TTC549 (cell line): ENCODE results near the gene ESPN.
"Not testable (repeated sequence)": the region's sequence is repeated elsewhere in the genome, so short reads cannot be mapped to it uniquely, and the experiment has no call there.

Experiments
- FAIRE-seq: peaks from 2 replicates; lab custom pipeline; 2012; peaks lifted over from hg19 to GRCh38; lab: Jason Lieb, UNC

Gene ESPN

DNA sequence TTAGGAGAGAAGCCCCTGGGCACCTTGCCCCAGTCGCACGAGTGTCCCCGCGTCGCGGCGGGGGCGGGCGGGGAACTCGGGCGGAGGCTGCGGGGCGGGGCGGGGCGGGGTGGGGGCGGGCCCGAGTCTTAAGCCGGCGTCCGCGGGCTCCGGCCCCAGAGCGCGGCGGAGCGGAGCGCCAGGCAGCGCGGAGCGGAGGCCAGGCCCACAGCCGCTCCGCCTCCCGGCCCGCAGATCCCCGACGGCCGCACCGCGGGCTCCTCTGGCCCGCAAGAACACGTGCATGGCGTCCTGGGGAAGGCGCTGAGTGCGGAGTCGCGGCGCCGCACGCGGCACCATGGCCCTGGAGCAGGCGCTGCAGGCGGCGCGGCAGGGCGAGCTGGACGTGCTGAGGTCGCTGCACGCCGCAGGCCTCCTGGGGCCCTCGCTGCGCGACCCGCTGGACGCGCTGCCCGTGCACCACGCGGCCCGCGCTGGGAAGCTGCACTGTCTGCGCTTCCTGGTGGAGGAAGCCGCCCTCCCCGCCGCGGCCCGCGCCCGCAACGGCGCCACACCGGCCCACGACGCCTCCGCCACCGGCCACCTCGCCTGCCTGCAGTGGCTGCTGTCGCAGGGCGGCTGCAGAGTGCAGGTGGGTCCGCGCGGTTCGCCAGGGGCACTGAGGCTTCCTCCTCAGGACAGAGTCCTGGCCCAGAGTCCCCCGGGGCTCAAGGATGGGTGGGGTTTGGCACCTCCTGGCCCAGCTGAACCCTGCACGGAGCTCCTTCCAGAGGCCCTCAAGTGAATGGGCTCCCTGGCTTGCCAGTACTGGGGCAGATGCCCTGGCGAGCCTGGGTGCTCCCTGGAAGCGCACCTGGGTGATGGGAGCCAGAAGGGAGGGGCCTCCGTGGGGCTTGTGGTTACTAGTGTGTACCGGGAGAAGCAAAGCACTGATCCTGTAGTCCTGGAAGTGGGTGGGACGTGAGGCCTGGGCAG lies at the start of gene ESPN:
ESPN (plus strand) TSS at position 158 of the 975 bp plus-strand sequence; CDS start at position 338, 180 bp downstream.
- no peak for FAIRE-seq

DNA sequence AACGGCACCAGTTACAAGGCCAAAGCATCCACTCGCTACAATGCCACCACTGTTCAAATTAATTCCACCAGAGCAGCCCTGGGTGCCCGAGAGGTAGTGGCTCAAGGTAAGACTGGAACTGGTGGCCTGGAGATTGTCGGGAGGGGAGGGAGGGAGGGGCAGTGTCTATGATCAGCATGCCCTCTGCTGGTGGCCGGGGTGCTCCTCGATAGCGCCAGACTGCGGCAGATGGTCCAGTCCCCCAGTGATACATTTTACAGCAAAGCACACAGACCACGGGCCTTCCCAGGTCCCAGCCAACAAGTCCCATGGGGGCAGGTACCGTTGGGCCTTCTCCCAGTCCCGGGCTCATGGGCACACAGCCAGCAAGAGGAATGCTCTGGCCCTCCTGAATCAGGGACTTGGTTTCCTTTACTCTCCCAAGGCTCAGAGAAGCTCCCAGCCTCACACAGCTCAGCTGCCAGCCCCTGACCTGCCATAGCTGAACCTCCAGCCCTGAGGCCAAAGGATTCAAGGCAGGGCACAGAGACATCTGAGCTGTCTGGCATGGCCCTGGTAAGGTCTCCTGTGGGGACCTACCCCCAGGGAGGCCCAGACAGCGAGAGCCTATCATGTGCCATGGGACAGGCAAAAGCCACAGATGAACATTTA lies 46.4 kb upstream of the ESPN start:
- no peak for FAIRE-seq

GRCh38 chr1:6380037-6380436 lies 44.5 kb upstream of the ESPN start:
- FAIRE-seq, result no peak

DNA sequence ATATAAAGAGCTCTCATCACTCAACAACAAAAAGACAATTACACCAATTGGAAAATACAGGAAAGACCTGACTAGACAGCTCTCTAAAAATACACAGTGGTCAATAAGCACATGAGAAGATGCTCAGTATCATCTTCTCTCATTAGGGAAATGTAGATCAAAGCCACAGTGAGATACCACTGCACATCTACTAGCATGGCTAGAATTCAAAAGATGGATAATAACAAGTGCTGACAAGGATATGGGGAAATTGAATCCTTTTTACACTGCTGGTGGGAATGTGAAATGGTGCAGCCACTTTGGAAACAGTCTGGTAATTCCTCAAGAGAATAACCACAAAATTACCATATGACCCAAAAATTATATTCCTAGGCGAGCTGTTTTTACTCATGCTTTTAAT lies 40.4 kb upstream of the ESPN start:
- FAIRE-seq, result no peak

DNA sequence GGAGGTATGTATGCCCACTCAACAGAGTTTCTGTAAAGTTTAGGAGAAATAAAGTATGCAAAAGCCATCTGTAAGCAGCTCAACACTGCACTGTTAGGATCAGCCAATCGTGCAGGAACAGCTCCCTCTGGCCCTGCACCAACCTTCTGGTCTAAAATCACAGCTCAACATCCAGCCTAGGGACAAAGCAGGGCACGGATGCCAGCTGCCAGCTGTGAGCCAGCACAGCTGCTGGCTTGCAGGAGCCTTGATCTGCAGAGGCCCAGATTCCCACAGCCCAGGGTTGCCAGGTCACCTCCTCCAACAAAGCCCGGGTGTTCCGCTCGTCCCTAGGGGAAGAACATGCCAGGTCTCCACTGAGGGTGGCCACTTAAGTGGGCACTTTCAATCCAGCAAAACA lies 39.6 kb upstream of the ESPN start:
- no peak for FAIRE-seq

GRCh38 chr1:6385488-6386191 lies 38.9 kb upstream of the ESPN start:
- FAIRE-seq, result no peak

DNA sequence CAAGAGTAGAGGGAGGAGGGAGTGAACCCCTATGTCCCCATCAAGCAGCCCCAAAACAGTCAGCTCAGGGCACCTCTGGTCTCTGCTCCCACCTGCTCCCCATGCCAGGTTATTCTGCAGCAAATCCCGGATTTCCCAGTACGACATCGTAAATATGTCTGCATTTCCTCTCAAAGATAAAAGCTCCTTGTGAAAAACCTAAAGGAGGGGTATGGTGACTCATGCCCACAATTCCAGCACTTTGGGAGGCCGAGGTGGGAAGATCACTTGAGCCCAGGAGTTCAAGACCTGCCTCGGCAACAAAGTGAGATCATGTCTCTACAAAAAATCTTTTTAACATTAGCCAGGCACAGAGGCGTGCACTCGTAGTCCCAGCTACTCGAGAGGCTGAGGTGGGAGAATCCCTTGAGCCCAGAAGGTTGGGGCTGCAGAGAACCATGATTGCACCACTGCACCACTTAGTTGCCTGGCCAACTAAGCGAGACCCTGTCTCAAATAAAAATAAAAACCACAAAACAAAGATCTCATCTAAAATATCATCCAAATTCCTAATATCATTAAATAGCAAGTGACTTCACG lies 38.1 kb upstream of the ESPN start:
- FAIRE-seq, result no peak

DNA sequence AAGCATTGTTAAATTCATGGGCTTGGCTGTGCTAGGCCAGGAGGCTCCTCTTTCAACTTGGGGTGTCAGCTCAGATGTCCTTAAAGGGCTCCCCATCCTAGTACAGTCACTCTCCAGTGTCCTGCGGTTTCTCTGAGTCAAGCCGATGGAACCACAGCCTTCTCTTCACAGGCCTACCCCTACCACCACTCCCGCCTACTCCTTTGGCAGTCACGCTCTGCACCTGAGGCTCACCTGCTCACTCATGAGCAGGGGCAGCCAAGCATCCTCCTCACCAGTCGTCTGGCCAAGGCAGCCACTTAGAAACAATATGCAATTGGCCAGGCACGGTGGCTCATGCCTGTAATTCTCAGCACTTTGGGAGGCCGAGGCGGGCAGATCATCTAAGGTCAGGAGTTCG lies 34.6 kb upstream of the ESPN start:
- FAIRE-seq, result no peak

DNA sequence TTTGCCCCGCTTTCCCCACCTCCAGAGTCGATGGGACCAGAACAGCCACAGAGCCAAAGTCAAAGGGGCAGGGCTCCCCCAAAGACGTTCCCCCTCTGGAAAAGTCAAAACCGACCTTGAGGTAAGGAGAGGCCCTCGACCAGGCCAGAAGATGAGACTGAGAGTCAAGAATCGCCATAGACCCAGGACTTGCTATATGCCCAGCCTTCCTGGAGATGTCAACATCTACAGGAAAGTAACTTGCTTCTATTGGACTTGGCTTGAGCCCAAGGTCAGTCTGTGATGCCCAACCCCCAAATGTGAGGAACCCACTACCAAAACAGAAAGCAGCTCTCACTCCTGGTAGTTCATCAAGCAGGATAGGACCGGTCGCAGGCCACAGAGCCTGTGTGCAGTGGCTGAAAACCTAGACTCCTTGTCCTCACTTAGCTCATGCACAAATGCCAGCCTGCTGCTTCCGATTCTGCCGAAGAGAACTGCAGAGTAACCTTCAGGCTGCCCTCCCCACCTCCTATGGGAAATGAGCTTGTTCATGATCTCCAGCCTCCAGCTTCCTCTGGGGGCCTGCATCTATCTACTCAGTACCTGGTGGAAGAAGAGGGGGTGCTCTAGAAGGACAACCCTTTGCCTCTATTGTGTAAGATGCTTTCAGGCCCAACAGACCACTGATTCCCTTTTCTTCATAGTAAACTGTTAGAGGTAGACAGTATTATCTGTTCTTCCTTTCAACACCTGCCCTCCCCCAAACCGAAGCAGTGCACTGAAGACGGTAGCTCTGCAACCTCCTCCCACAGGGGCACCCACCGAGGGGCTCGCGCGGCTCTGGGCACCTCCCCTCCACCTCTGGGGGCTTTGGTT lies 32.4 kb upstream of the ESPN start:
- FAIRE-seq, result no peak

DNA sequence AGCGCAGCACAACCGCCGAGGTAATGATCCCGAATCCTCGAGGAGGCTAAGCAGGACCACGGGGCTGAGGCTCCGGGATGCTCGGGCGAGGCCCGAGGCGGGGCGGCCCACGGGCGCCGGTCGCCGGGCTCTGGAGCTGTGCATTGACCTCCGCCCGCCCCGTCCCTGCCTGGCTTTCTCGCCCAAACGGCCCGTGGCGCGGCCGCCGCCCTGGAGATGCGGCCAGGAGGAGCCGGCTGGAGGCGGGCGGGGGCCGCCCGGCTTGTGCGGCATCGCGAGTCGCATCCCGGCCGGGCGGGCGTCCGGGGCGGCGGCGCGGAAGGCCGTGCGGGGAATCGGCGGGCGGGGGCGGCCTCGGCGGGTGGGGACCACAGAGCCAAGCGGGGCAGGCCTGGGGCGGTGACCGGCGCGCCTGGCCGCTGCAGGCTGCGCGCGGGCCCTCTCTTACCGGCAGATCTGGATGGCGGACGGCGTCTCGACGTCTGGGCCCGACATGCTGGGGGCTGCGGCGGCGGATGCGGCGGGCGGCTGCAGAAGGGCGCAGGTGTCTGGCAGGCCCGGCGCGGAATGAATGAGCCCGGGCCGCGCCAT lies 31.7 kb upstream of the ESPN start:
- FAIRE-seq, result no peak

DNA sequence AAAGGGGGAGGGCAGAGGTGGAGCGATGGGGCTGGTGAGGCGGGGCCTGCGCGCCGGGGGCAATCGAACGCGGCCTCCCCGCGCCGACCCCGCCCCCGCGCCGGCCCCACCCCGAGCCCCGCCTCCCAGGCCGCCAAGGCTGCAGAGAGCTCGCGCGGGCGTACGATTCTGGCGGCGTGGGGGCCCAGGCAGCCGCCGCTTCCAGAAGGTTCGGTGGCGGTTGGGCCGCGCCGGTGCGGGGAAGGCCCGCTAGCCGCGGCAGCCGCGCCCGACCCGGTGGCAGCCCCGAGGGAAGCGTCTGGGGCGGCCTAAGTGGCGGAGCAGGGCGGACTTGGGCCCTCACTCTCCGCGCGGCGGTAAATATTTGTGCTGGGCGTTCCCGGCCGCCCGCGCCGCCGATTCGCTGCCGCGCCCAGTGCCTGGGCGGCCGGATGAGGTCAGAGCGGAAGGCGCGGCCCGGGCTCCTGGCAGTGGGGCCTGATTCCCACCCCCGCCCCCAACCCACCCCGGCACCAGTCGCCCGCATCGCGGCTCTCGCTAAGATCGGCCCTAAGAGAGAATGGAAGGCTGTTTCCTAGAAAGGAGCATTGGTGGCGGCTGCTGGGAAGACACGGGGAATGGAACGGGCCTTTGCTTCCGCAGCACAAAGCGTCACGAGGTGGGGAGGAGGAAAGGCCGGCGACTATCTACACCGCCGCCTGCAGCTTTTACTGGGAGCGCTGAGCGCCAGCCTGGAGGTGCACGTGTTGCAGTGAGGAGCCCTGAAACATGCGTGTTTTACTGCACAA lies 31.0 kb upstream of the ESPN start, which contains the start of gene ACOT7:
ACOT7 (minus strand) TSS at position 368 of the 788 bp plus-strand sequence. CDS start 368 bp downstream, outside the sequence.
- no peak for FAIRE-seq

- not testable (repeated sequence) for FAIRE-seq
These were observed 29.4 kb upstream of the ESPN start for GRCh38 chr1:6395130-6395529.

GRCh38 chr1:6395781-6396244 lies 28.8 kb upstream of the ESPN start:
- FAIRE-seq, result not testable (repeated sequence)

DNA sequence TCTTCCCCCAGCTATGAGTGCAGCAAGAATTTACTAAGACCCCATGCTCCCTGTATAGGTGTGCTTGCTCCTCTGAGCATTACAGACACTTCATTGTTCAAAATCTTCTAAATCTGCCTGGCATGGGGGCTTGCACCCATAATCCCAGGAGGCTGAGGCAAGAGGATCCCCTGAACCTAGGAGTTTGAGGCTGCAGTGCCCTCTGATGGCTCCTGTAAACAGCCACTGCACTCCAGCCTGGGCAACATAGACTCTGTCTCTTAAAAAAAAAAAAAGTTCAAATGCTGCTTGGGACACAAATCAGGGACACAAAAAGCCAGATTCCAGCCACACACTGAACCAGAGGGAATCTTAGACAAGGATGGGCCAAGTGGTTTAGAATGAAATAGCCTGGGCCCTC lies 27.6 kb upstream of the ESPN start:
- no peak for FAIRE-seq

GRCh38 chr1:6397844-6398441 lies 26.6 kb upstream of the ESPN start:
- FAIRE-seq, result no peak

GRCh38 chr1:6399294-6399693 lies 25.3 kb upstream of the ESPN start:
- no peak for FAIRE-seq

DNA sequence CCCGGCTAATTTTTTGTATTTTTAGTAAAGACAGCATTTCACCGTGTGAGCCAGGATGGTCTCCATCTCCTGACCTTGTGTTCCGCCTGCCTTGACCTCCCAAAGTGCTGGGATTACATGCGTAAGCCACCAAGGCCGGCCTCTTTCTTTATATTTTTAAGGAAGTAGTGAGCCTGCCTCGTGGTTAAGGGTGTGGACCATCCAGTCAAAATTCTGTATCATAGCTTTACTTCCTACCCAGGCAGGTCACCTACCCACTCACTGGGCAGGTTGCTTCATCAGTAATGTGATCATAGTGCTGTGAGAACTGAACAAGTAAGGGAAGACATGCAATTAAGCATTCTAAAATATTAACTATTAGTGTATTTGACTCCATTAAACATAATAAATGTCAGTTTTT lies 22.9 kb upstream of the ESPN start:
- FAIRE-seq, result no peak

DNA sequence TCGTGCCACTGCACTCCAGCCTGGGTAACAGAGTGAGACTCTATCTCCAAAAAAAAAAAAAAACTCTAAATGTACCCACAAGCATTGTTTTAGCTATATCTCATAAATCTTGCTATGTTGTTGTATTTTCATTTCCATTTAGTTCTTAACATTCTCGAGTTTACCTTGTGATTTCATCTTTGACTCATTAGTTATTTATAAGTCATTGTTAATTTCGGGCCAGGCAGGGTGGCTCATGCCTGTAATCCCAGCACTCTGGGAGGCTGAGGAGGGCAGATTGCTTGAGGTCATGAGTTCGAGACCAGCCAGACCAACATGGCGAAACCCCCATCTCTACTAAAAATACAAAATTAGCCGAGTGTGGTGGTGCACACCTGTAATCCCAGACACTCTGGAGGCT lies 16.6 kb upstream of the ESPN start:
- FAIRE-seq, result no peak

DNA sequence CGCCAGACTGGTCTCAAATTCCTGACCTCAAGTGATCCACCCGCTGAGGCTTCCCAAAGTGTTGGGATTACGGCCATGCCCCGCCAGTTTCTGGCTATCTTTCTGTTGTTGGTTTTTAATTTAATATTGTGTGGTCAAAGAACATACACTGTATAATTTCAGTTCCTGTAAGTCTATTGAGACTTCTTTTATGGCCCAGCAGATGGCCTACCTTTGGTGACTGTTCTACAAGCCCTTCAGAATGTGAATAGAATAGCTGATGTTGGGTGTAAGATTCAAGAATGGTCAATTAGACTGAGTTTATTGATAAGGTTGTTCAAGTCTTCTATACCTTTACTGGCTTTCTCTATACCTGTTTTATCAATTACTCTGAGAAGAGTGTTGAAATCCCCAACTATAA lies 15.5 kb upstream of the ESPN start:
- FAIRE-seq, result no peak

DNA sequence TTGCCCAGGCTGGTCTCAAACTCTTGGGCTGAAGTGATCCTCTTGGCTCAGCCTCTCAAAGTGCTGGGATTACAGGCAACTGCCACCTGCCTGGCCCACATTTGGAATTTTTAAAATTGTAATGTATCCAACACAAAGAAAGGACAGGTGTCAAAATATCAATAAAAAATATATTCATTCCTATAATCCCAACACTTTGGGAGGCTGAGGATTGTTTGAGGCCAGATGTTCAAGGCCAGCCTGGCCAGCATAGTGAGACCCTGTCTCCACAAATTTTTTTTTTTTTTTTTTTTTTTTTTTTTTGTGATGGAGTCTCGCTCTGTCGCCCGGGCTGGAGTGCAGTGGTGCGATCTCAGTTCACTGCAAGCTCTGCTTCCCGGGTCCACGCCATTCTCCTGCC lies 14.8 kb upstream of the ESPN start:
- no peak for FAIRE-seq
